ENCODE data around the gene KREMEN2.

- TF ChIP-seq ZNF124 (CRISPR knock-in tag; IDR thresholded peaks at IDR 0.05) (no peak), MCM5 (IDR thresholded peaks at IDR 0.05; ENCODE audit: low read depth) (no peak), ZNF311 (CRISPR knock-in tag; IDR thresholded peaks at IDR 0.05) (no peak), PHF8 (IDR thresholded peaks at IDR 0.05; ENCODE audit: borderline replicate concordance, low read length) (no peak)
Observed at GRCh38 chr16:2977440-2977839, 13.4 kb downstream of the KREMEN2 start.

All from K562 (cell line).